ENCODE results near the gene ARSA. TPM values are rescaled to one million over a fixed set of nuclear protein-coding genes. Genes with fewer than 3 reads are reported as not detected.

The ARSA gene
- polyA plus RNA-seq, 3 donors: 11.9 to 85.2 (median 12.1) TPM

DNA sequence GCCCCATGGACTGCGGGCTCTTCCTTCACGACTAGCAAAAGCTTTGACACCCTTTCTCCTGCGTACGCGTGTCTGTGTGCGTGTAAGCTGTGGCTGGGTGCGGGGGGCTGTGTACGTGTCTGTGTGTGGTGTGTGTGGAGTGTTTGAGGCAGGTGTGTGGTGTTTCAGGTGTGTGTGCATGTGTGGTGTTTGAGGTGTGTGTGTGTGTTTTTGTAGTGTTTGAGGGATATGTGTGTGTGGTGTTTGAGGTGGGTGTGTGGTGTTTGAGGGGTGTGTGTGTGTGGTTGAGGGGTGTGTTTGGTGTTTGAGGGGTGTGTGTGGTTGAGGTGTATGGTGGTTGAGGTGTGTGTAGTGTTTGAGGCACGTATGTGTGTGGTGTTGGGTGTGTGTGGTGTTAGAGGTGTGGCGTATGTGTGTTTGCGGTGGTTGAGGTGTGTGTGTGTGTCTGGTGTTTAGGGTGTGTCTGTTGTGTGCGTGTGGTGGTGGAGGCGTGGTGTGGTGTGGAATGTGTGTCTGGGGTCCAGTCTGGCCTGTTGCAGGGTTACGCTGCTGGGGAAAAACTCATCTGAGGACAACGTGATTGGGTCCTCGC is 687 bp upstream of the ARSA start:
- H3K4me3 ChIP-seq (replicated peaks in 1 of 3; ENCODE audit: low read depth in 2 of 3, low read length in 3 of 3): peak overlapping the region; percentile 41 to 96 (median 55)
- Mint-ChIP-seq H3K27me3 (ENCODE audit: low read depth in 3 of 3) (peaks cover 0 to 4% (median 3%) of the 10 kb centered on the region in 3 donors), H3K36me3 (peaks cover 14 to 25% of the 10 kb centered on the region in 2 donors), H3K4me3 (peak overlapping the region; percentile 80 to 87), H3K4me1 (peaks cover 19% of the 10 kb centered on the region), H3K27ac (peak overlapping the region in 6 of 7 donors; percentile 20 to 80 (median 51)), H3K9me3 (no peaks in the 10 kb centered on the region)
- H4K20me1 ChIP-seq (ENCODE audit: insufficient read depth, low read length): peaks cover 8% of the 10 kb centered on the region
- H3K27me3 ChIP-seq (ENCODE audit: control insufficient read depth in 2 of 2, insufficient read depth in 2 of 2, low read length in 2 of 2): no peaks in the 10 kb centered on the region
- intact Hi-C loops (cut with micrococcal nuclease): loop anchor here (2.0 to 5.0 kb wide), 3 partner anchors 46 to 122 kb away; partner anchors contain the start of genes LMF2 (in 2 of the 2), CHKB (in 1 of the 2) and NCAPH2 (in 1 of the 2)
- DNase-seq: no peak
- peak overlapping the region; percentile 61 for H3K9ac ChIP-seq (ENCODE audit: insufficient read depth, low read length, poor library complexity, severe bottlenecking)
- H3K9me3 ChIP-seq (replicated peaks in 1 of 2; ENCODE audit: control insufficient read depth in 1 of 2, insufficient read depth in 1 of 2, low read length in 2 of 2): no peaks in the 10 kb centered on the region
- TF ChIP-seq, protein P1, sequence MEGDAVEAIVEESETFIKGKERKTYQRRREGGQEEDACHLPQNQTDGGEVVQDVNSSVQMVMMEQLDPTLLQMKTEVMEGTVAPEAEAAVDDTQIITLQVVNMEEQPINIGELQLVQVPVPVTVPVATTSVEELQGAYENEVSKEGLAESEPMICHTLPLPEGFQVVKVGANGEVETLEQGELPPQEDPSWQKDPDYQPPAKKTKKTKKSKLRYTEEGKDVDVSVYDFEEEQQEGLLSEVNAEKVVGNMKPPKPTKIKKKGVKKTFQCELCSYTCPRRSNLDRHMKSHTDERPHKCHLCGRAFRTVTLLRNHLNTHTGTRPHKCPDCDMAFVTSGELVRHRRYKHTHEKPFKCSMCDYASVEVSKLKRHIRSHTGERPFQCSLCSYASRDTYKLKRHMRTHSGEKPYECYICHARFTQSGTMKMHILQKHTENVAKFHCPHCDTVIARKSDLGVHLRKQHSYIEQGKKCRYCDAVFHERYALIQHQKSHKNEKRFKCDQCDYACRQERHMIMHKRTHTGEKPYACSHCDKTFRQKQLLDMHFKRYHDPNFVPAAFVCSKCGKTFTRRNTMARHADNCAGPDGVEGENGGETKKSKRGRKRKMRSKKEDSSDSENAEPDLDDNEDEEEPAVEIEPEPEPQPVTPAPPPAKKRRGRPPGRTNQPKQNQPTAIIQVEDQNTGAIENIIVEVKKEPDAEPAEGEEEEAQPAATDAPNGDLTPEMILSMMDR (IDR thresholded peaks at IDR 0.05): no peak
- H3K4me2 ChIP-seq (replicated peaks; ENCODE audit: extremely low read depth, low read length, poor library complexity, severe bottlenecking): peak overlapping the region; percentile 87
- 33% methylated on average over 11 of the region's 16 CpGs for WGBS (ENCODE audit: insufficient coverage)
- peaks cover 10% of the 10 kb centered on the region for H3K79me2 ChIP-seq (ENCODE audit: insufficient read depth, low read length)
- peak overlapping the region; percentile 98 for H2AFZ ChIP-seq (ENCODE audit: insufficient read depth, low read depth, low read length, poor library complexity, severe bottlenecking)
- peak overlapping the region; percentile 17 to 67 for H3K27ac ChIP-seq (ENCODE audit: low read depth in 1 of 2, low read length in 2 of 2)
- H3K36me3 ChIP-seq (replicated peaks in 1 of 2; ENCODE audit: control insufficient read depth in 1 of 2, insufficient read depth in 2 of 2, low read length in 2 of 2): peaks cover 9 to 14% of the 10 kb centered on the region in 2 donors
- peaks cover 19 to 24% of the 10 kb centered on the region in 2 donors for H3K4me1 ChIP-seq (ENCODE audit: control insufficient read depth in 1 of 2, insufficient read depth in 2 of 2, low read length in 2 of 2)

DNA sequence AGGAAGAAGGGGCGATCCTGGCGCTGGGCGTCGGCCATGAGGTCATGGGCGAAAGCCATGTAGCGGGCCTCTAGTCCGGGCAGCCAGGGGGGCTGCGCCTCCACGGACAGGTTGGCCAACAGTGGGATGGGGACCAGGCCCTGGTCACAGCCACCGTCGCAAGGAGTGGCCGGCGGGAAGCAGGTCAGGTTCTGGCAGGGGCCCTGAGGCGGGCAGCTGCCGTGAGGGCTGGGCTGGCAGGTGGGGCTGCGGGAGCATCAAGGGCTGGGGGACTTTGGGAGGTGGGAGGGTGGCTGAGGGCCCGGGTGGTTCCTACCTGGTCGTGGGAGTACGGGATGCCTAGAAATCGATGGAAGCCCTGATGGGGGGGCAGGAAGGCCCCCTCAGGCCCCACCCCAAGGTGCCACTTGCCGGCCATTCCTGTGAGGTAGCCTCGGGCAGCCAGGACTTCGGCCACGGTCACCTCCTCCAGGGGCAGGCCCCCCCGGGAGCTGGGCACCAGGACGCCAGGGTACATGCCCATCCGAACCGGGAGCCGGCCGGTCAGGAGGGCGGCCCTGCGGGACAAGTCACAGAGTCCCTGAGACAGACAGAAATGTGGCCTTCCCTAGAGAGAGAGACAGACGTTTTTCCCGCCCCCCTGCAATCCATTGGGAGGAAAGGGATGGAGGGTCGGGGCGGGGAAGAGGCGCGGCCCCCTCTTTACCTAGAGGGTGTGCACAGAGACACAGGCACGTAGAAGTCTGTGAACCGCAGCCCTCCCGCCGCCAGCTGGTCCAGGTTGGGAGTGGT is 906 bp downstream of the ARSA start:
- Histone ChIP-seq H3K27ac (ENCODE audit: low read depth in 1 of 2, low read length in 2 of 2) (peak overlapping the region; percentile 45 to 74), H3K27me3 (ENCODE audit: control insufficient read depth in 2 of 2, insufficient read depth in 2 of 2, low read length in 2 of 2) (no peaks in the 10 kb centered on the region), H3K9me3 (replicated peaks in 1 of 2; ENCODE audit: control insufficient read depth in 1 of 2, insufficient read depth in 1 of 2, low read length in 2 of 2) (no peaks in the 10 kb centered on the region), H3K4me3 (replicated peaks in 1 of 3; ENCODE audit: low read depth in 2 of 3, low read length in 3 of 3) (peak overlapping the region; percentile 89 to 96 (median 96)), H3K79me2 (ENCODE audit: insufficient read depth, low read length) (peaks cover 10% of the 10 kb centered on the region), H3K4me2 (replicated peaks; ENCODE audit: extremely low read depth, low read length, poor library complexity, severe bottlenecking) (peak overlapping the region; percentile 87), H2AFZ (ENCODE audit: insufficient read depth, low read depth, low read length, poor library complexity, severe bottlenecking) (peak overlapping the region; percentile 84), H3K36me3 (replicated peaks in 1 of 2; ENCODE audit: control insufficient read depth in 1 of 2, insufficient read depth in 2 of 2, low read length in 2 of 2) (peaks cover 9 to 14% of the 10 kb centered on the region in 2 donors), H3K9ac (ENCODE audit: insufficient read depth, low read length, poor library complexity, severe bottlenecking) (peak overlapping the region; percentile 79), H4K20me1 (ENCODE audit: insufficient read depth, low read length) (peaks cover 8% of the 10 kb centered on the region), H3K4me1 (ENCODE audit: control insufficient read depth in 1 of 2, insufficient read depth in 2 of 2, low read length in 2 of 2) (peaks cover 31 to 37% of the 10 kb centered on the region in 2 donors)
- TF ChIP-seq, protein P1 (IDR thresholded peaks at IDR 0.05): no peak
- Mint-ChIP-seq H3K4me3 (peak overlapping the region; percentile 82 to 83), H3K36me3 (peaks cover 14 to 25% of the 10 kb centered on the region in 2 donors), H3K27ac (peak overlapping the region in 6 of 7 donors; percentile 26 to 83 (median 53)), H3K27me3 (ENCODE audit: low read depth in 3 of 3) (peaks cover 0 to 4% (median 3%) of the 10 kb centered on the region in 3 donors), H3K9me3 (no peaks in the 10 kb centered on the region), H3K4me1 (peaks cover 31% of the 10 kb centered on the region)
- no peak for DNase-seq
- intact Hi-C loops (cut with micrococcal nuclease): loop anchor here (5.0 kb wide), 2 partner anchors 45 to 120 kb away; partner anchors contain the start of genes CHKB (in 1 of the 2), LMF2 (in 1 of the 2) and NCAPH2 (in 1 of the 2)
- WGBS (ENCODE audit: insufficient coverage): 91% methylated on average over 37 of the region's 42 CpGs

Measured in CD14-positive monocyte (primary cell).